Neuronal stem cell (in vitro differentiated cells): ENCODE data around the gene RPS15A.

ENCODE experiments used
- DNase-seq: peaks from one replicate; pipeline ENCODE4 v3.0.0-alpha.2; 2013; ENCODE audit warnings: low spot score
- H2AFZ ChIP-seq: one replicate; pipeline ENCODE4 v1.6.1; 2013; ENCODE audit warnings: mild to moderate bottlenecking, low read length, inconsistent platforms
- H2AK5ac ChIP-seq: 2 replicates; pipeline ENCODE4 v1.6.1; 2013; ENCODE audit warnings: low read depth, mild to moderate bottlenecking, inconsistent platforms, low read length, moderate library complexity, mixed read lengths
- H2BK120ac ChIP-seq: 2 replicates; pipeline ENCODE4 v1.6.1; 2013; ENCODE audit warnings: low read depth, mild to moderate bottlenecking, inconsistent platforms, low read length, moderate library complexity, mixed read lengths
- H2BK12ac ChIP-seq: one replicate; pipeline ENCODE4 v1.6.1; 2013; ENCODE audit warnings: low read length, inconsistent platforms
- H2BK15ac ChIP-seq: 2 replicates; pipeline ENCODE4 v1.6.1; 2013; ENCODE audit warnings: mild to moderate bottlenecking, low read length, inconsistent platforms, mixed read lengths
- H2BK5ac ChIP-seq: one replicate; pipeline ENCODE4 v1.6.1; 2013; ENCODE audit warnings: inconsistent platforms, mild to moderate bottlenecking, low read length, moderate library complexity
- H3K14ac ChIP-seq: one replicate; pipeline ENCODE4 v1.6.1; 2013; ENCODE audit warnings: low read length, inconsistent platforms
- H3K18ac ChIP-seq: 2 replicates; pipeline ENCODE4 v1.6.1; 2013; ENCODE audit warnings: low read length, inconsistent platforms
- H3K23ac ChIP-seq: 2 replicates; pipeline ENCODE4 v1.6.1; 2013; ENCODE audit warnings: low read depth, mild to moderate bottlenecking, mixed read lengths, low read length, inconsistent platforms; ENCODE audit not compliant: poor library complexity
- H3K27ac ChIP-seq: replicated peaks from 3 replicates; pipeline ENCODE4 v1.5.1; 2013; ENCODE audit warnings: low read length, inconsistent platforms
- H3K27me3 ChIP-seq, 3 experiments: 2 replicates each; pipeline ENCODE4 v1.6.1; 2013; ENCODE audit warnings: low read length in 3 of 3, mild to moderate bottlenecking in 2 of 3, inconsistent platforms in 1 of 3, low read depth in 1 of 3, mixed read lengths in 1 of 3, moderate library complexity in 1 of 3; ENCODE audit not compliant: control insufficient read depth in 3 of 3, insufficient read depth in 3 of 3
- H3K36me3 ChIP-seq, 2 donors: replicated peaks in 1 of 2; 2 replicates each; pipeline ENCODE4 v1.6.1; 2013; ENCODE audit warnings: low read length in 2 of 2; ENCODE audit not compliant: control insufficient read depth in 2 of 2, insufficient read depth in 2 of 2
- H3K4ac ChIP-seq: 2 replicates; pipeline ENCODE4 v1.6.1; 2013; ENCODE audit warnings: inconsistent platforms, mild to moderate bottlenecking, low read length, moderate library complexity
- H3K4me1 ChIP-seq, 2 donors: 1 replicate in 1 of 2; 2 replicates in 1 of 2; pipeline ENCODE4 v1.6.1; 2013; ENCODE audit warnings: low read length in 2 of 2, low read depth in 1 of 2; ENCODE audit not compliant: control insufficient read depth in 2 of 2, insufficient read depth in 1 of 2
- H3K4me2 ChIP-seq: one replicate; pipeline ENCODE4 v1.6.1; 2013; ENCODE audit warnings: mild to moderate bottlenecking, low read length, inconsistent platforms; ENCODE audit not compliant: insufficient read depth, poor library complexity, severe bottlenecking
- H3K4me3 ChIP-seq, 2 donors: 2 replicates each; pipeline ENCODE4 v1.5.1; 2013; ENCODE audit warnings: low read length in 2 of 2, mild to moderate bottlenecking in 2 of 2, inconsistent platforms in 1 of 2, moderate library complexity in 1 of 2
- H3K79me1 ChIP-seq: one replicate; pipeline ENCODE4 v1.6.1; 2013; ENCODE audit warnings: low read depth, mild to moderate bottlenecking, inconsistent platforms, low read length, moderate library complexity
- H3K9ac ChIP-seq: one replicate; pipeline ENCODE4 v1.6.1; 2013; ENCODE audit warnings: mild to moderate bottlenecking, low read depth, low read length, inconsistent platforms; ENCODE audit not compliant: poor library complexity
- H3K9me3 ChIP-seq, 2 donors: replicated peaks in 1 of 2; 2 replicates each; pipeline versions ENCODE3 to v1.6.1; 2013; ENCODE audit warnings: low read length in 2 of 2, mild to moderate bottlenecking in 2 of 2, inconsistent platforms in 1 of 2, low read depth in 1 of 2, mixed read lengths in 1 of 2, moderate library complexity in 1 of 2; ENCODE audit not compliant: control insufficient read depth in 2 of 2, insufficient read depth in 1 of 2
- H4K8ac ChIP-seq: one replicate; pipeline ENCODE4 v1.6.1; 2013; ENCODE audit warnings: low read depth, mild to moderate bottlenecking, inconsistent platforms, low read length, moderate library complexity
- H4K91ac ChIP-seq: one replicate; pipeline ENCODE4 v1.6.1; 2013; ENCODE audit warnings: low read length, low read depth, mild to moderate bottlenecking, inconsistent platforms; ENCODE audit not compliant: poor library complexity
- WGBS, 2 donors: extraction: QIAGEN DNeasy Blood & Tissue Kit; methylation state at CpG; one replicate each; pipeline ENCODE4 v1.1.7; 2013; ENCODE audit warnings: missing lambda C conversion rate in 2 of 2, mixed read lengths in 1 of 2; ENCODE audit not compliant: insufficient read length in 2 of 2, insufficient replicate concordance in 1 of 2; ENCODE audit errors: extremely low coverage in 2 of 2; 5-methylcytosine and 5-hydroxymethylcytosine counted together

Gene RPS15A

GRCh38 chr16:18805257-18805773 is 15.2 kb upstream of the RPS15A start:
- Histone ChIP-seq H3K4ac (no peak overlapping the region), H4K8ac (no peak overlapping the region), H3K23ac (no peak overlapping the region), H3K9ac (no peak overlapping the region), H3K4me1 (peaks cover 0 to 7% of the 10 kb centered on the region in 2 donors), H2BK12ac (no peak overlapping the region), H3K27ac (no peak overlapping the region), H3K14ac (no peak overlapping the region), H3K4me3 (no peak overlapping the region), H2BK15ac (no peak overlapping the region), H3K9me3 (peaks cover 0 to 3% of the 10 kb centered on the region in 2 donors), H3K18ac (no peak overlapping the region), H3K4me2 (no peak overlapping the region), H3K36me3 (peaks cover 12 to 56% of the 10 kb centered on the region in 2 donors), H2BK5ac (no peak overlapping the region), H3K27me3 (no peaks in the 10 kb centered on the region), H4K91ac (no peak overlapping the region), H2AK5ac (no peak overlapping the region), H3K79me1 (peaks cover 6% of the 10 kb centered on the region), H2BK120ac (no peak overlapping the region), H2AFZ (no peak overlapping the region)
- no peak for DNase-seq
- WGBS, 2 donors: no CpG with 5 or more reads among the region's 2 CpGs

GRCh38 chr16:18804540-18804939 is 14.4 kb upstream of the RPS15A start:
- no peak overlapping the region for H3K27ac ChIP-seq
- no peak for DNase-seq
- H3K4me3 ChIP-seq: no peak overlapping the region

DNA sequence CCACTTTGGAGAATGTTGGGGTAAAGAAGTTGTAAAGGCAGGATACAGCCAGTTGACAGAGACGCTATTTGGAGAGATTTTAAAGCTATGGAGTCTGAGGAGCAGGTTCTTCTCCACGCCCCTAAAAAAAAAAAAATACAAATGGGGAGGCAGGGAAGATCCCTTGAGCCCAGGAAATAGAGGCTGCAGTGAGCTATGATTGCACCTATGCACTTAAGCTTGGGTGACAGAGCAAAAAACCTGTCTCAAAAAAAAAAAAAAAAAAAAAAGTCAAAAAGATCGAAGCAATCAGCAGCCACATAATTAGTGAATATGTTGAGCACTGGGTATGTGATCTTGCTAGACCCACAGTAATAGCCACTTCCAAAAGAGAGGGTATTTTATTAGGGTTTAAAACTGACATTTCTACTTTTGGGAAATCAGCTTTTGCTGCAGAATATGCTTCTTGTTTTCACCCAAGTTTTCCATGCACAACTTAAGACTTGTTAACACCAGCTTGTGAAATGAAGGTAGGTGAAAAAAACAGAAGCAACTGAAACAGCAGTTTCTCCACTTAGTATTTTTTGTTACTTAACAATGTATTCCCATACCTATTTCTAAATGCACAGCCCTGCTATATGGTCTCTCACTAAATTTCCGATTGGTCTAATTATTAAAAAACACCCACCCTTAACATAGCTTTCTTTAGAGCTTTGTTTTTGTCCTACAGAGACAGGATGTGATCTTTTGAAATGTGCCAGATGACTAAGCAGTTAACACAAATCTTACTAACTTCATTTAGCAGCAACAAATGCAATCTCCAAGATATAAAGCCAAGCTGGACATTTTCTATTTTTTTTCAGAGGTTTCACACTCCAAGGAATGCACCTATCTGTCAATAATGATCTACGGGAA is 13.7 kb upstream of the RPS15A start:
- Histone ChIP-seq H4K8ac (no peak overlapping the region), H3K36me3 (peaks cover 5 to 53% of the 10 kb centered on the region in 2 donors), H3K23ac (no peak overlapping the region), H3K9ac (no peak overlapping the region), H2AFZ (no peak overlapping the region), H3K79me1 (peaks cover 6% of the 10 kb centered on the region), H3K4me1 (peaks cover 2 to 10% of the 10 kb centered on the region in 2 donors), H4K91ac (no peak overlapping the region), H2BK5ac (no peak overlapping the region), H2BK120ac (no peak overlapping the region), H3K4me2 (no peak overlapping the region), H3K27me3 (no peaks in the 10 kb centered on the region), H3K4ac (no peak overlapping the region), H3K4me3 (no peak overlapping the region), H3K14ac (no peak overlapping the region), H3K27ac (peak overlapping the region; percentile 59), H3K9me3 (no peaks in the 10 kb centered on the region), H2AK5ac (no peak overlapping the region), H3K18ac (no peak overlapping the region), H2BK15ac (no peak overlapping the region), H2BK12ac (no peak overlapping the region)
- no CpG with 5 or more reads among the region's 5 CpGs for WGBS, 2 donors
- no peak for DNase-seq

More at GRCh38 chr16:18804540-18804939, 14.4 kb upstream of the RPS15A start:
- Histone ChIP-seq H2BK15ac (no peak overlapping the region), H3K9me3 (peaks cover 0 to 3% of the 10 kb centered on the region in 2 donors), H3K4me2 (no peak overlapping the region), H2AK5ac (no peak overlapping the region), H3K27me3 (no peaks in the 10 kb centered on the region), H3K18ac (no peak overlapping the region), H3K4ac (no peak overlapping the region), H4K91ac (no peak overlapping the region), H2AFZ (no peak overlapping the region), H3K79me1 (peaks cover 6% of the 10 kb centered on the region), H2BK5ac (no peak overlapping the region), H3K23ac (no peak overlapping the region), H3K14ac (no peak overlapping the region), H3K36me3 (peaks cover 12 to 53% of the 10 kb centered on the region in 2 donors), H4K8ac (no peak overlapping the region), H2BK120ac (no peak overlapping the region), H2BK12ac (no peak overlapping the region), H3K9ac (no peak overlapping the region), H3K4me1 (peaks cover 2 to 7% of the 10 kb centered on the region in 2 donors)
- no CpG with 5 or more reads among the region's 3 CpGs for WGBS, 2 donors

GRCh38 chr16:18802767-18803343 is 12.7 kb upstream of the RPS15A start:
- peaks cover 2 to 53% of the 10 kb centered on the region in 2 donors for H3K36me3 ChIP-seq
- H3K23ac ChIP-seq: no peak overlapping the region
- H2BK15ac ChIP-seq: no peak overlapping the region
- WGBS, 2 donors: no CpG with 5 or more reads among the region's 16 CpGs
- peak overlapping the region; percentile 14 for H2BK12ac ChIP-seq
- no peak overlapping the region for H2BK120ac ChIP-seq
- H4K91ac ChIP-seq: no peak overlapping the region
- H3K4me1 ChIP-seq: peaks cover 2 to 12% of the 10 kb centered on the region in 2 donors
- no peak overlapping the region for H3K4ac ChIP-seq
- no peak overlapping the region for H2AFZ ChIP-seq
- H3K14ac ChIP-seq: no peak overlapping the region
- no peak overlapping the region for H2BK5ac ChIP-seq
- no peak overlapping the region for H3K9ac ChIP-seq
- no peak overlapping the region for H3K4me2 ChIP-seq
- H3K4me3 ChIP-seq: no peak overlapping the region
- no peaks in the 10 kb centered on the region for H3K27me3 ChIP-seq
- H4K8ac ChIP-seq: no peak overlapping the region
- no peak for DNase-seq
- no peak overlapping the region for H3K18ac ChIP-seq
- H3K79me1 ChIP-seq: peaks cover 6% of the 10 kb centered on the region
- H2AK5ac ChIP-seq: peak overlapping the region; percentile 90
- H3K27ac ChIP-seq: peak overlapping the region; percentile 59
- no peaks in the 10 kb centered on the region for H3K9me3 ChIP-seq
